Testis (tissue), 5 donors: ENCODE data around the gene PPP1R10. TPM values are rescaled to one million over a fixed set of nuclear protein-coding genes. Genes with fewer than 3 reads are reported as not detected.
A peak's percentile ranks its signal among the peaks of the same experiment; 100 is the strongest.
"Not testable (repeated sequence)": the region's sequence is repeated elsewhere in the genome, so short reads cannot be mapped to it uniquely, and the experiment has no call there.

Experiments
- DNase-seq: peaks from one replicate; pipeline ENCODE4 v3.0.0-alpha.2; 2019
- H3K27ac ChIP-seq, 2 donors: fragments of 200-600 bp; sonication (generic); one replicate each; pipeline ENCODE4 v1.5.1; 2019
- H3K27me3 ChIP-seq: fragments of 200-600 bp; sonication (generic); one replicate; pipeline ENCODE4 v1.5.1; 2019
- H3K36me3 ChIP-seq: fragments of 200-600 bp; sonication (generic); one replicate; pipeline ENCODE4 v1.5.1; 2017; ENCODE audit warnings: low read depth; ENCODE audit errors: missing control alignments
- H3K4me1 ChIP-seq: fragments of 200-600 bp; sonication (generic); one replicate; pipeline ENCODE4 v1.5.1; 2019
- H3K4me3 ChIP-seq, 2 donors: fragments of 200-600 bp; sonication (generic); one replicate each; pipeline ENCODE4 v1.5.1; 2017 to 2019
- H3K9me3 ChIP-seq: fragments of 200-600 bp; sonication (generic); one replicate; pipeline ENCODE4 v1.5.1; 2017
- CTCF ChIP-seq, 3 experiments: fragments of 450-650 bp in 2 of 3; fragments of 200-600 bp in 1 of 3; sonication (generic) in 1 of 3; IDR thresholded peaks; one replicate each; pipeline ENCODE4 v1.5.1; 2016 to 2019; ENCODE audit warnings: antibody characterized with exemption in 3 of 3, mild to moderate bottlenecking in 2 of 3, moderate library complexity in 1 of 3
- POLR2A ChIP-seq: fragments of 450-650 bp; IDR thresholded peaks from one replicate; pipeline ENCODE4 v1.6.1; 2017; ENCODE audit warnings: antibody characterized with exemption, mild to moderate bottlenecking, moderate library complexity
- WGBS, 2 donors: methylation state at CpG; one replicate each; pipeline ENCODE4 v1.1.5; 2018; 5-methylcytosine and 5-hydroxymethylcytosine counted together
- intact Hi-C: fragments of 100-400 bp; cut with DNase I; formaldehyde crosslinking; loops from one replicate; pipeline ENCODE4 v1.15.1; 2023; ENCODE audit warnings: low total_unique reads
- long read RNA-seq, 2 donors: transcript quantifications; one replicate each; lab custom pipeline, GENCODE V29; 2026
- polyA plus RNA-seq: library from polyadenylated mRNA; stranded (reverse); fragments of 350-450 nt; fragmentation: Illumina TruSeq; extraction: RNeasy Lipid Tissue Mini Kit (QIAGEN cat#74804); gene quantifications from one replicate; pipeline ENCODE4 v1.2.3, GENCODE V29; 2014; ENCODE audit warnings: low read depth, low replicate concordance; ENCODE audit not compliant: insufficient read depth
- total RNA-seq, 2 donors: library from RNA; depleted of rRNA; stranded (reverse); fragments of >200 nt; gene quantifications; one replicate each; pipeline ENCODE4 v1.2.3, GENCODE V29; 2016

PPP1R10 gene
- total RNA-seq (10 to 100 TPM; 50.8 to 72.7 TPM), polyA plus RNA-seq (47.4 TPM)
- long read RNA-seq, donor 1, full-length matches to known transcripts = 3 of 13 reads
- long read RNA-seq, donor 1, partial matches to known transcripts = 10 of 13 reads
- long read RNA-seq, donor 1, other reads (novel, unspliced or antisense) = 0 of 13 reads
- long read RNA-seq, donor 2, partial matches to known transcripts = 115 of 150 reads
- long read RNA-seq, donor 2, other reads (novel, unspliced or antisense) = 35 of 150 reads

GRCh38 chr6:30616811-30617564 is at the start of gene PPP1R10:
TSS of gene PPP1R10 (minus strand) at chr6:30617243. CDS start at chr6:30609944, 7,299 bp downstream.
- intact Hi-C loops = no loop called here
- Histone ChIP-seq H3K4me1 (peaks cover 19% of the 10 kb centered on the region), H3K9me3 (no peaks in the 10 kb centered on the region), H3K36me3 (no peaks in the 10 kb centered on the region), H3K4me3 (peak within 1 kb of the TSS; percentile 76 to 96), H3K27me3 (no peaks in the 10 kb centered on the region), H3K27ac (peak within 1 kb of the TSS; percentile 98 to 99)
- TF ChIP-seq POLR2A (peak; percentile 99), CTCF (IDR thresholded peaks at IDR 0.05) (no peak)
- DNase-seq = peak; percentile 99
- WGBS, 2 donors = 0 to 1% methylated on average over 32 to 40 of the region's 40 CpGs

- H3K9me3 ChIP-seq, H3K4me3 ChIP-seq, H3K4me1 ChIP-seq, DNase-seq, H3K27me3 ChIP-seq, H3K27ac ChIP-seq, H3K36me3 ChIP-seq, intact Hi-C loops: not testable (repeated sequence)
- 83 to 84% methylated on average over 2 of the region's 2 CpGs for WGBS, 2 donors
These were observed 49.3 kb upstream of the PPP1R10 start for GRCh38 chr6:30666300-30666699.

GRCh38 chr6:30664994-30665767 is 48.1 kb upstream of the PPP1R10 start:
- DNase-seq = no peak
- Histone ChIP-seq H3K27me3 (no peaks in the 10 kb centered on the region), H3K4me1 (no peaks in the 10 kb centered on the region), H3K36me3 (no peaks in the 10 kb centered on the region), H3K4me3 (no peak overlapping the region), H3K9me3 (no peaks in the 10 kb centered on the region), H3K27ac (no peak overlapping the region)
- 83 to 85% methylated on average over 29 to 34 of the region's 34 CpGs for WGBS, 2 donors
- intact Hi-C loops = no loop called here
- TF ChIP-seq POLR2A = no peak
- no peak for TF ChIP-seq CTCF (IDR thresholded peaks at IDR 0.05)

GRCh38 chr6:30657922-30658321 is 40.9 kb upstream of the PPP1R10 start:
- H3K4me3 ChIP-seq, H3K27me3 ChIP-seq, H3K9me3 ChIP-seq, DNase-seq, H3K4me1 ChIP-seq, H3K27ac ChIP-seq, intact Hi-C loops, H3K36me3 ChIP-seq: not testable (repeated sequence)
- 82 to 87% methylated on average over 5 of the region's 5 CpGs for WGBS, 2 donors

- H3K9me3 ChIP-seq = no peaks in the 10 kb centered on the region
- DNase-seq = peak; percentile 46
- H3K4me1 ChIP-seq = no peaks in the 10 kb centered on the region
- H3K27me3 ChIP-seq = no peaks in the 10 kb centered on the region
- H3K4me3 ChIP-seq = no peak overlapping the region
- H3K27ac ChIP-seq = no peak overlapping the region
- no peak for TF ChIP-seq POLR2A
- no peak for TF ChIP-seq CTCF (IDR thresholded peaks at IDR 0.05)
- intact Hi-C loops = no loop called here
- no peaks in the 10 kb centered on the region for H3K36me3 ChIP-seq
These were observed 40.4 kb upstream of the PPP1R10 start for GRCh38 chr6:30657454-30657853.
